HG02642 (cell line): ENCODE measurements around the gene TSEN15.
"Not testable (repeated sequence)": the region's sequence is repeated elsewhere in the genome, so short reads cannot be mapped to it uniquely, and the experiment has no call there.

Experiments
- ATAC-seq: cut with Tn5 transposase; IDR thresholded peaks from one replicate; pipeline ENCODE4 v1.9.1; 2021; ENCODE audit warnings: mild to moderate bottlenecking; ENCODE audit not compliant: unreplicated experiment, poor library complexity

The TSEN15 gene

GRCh38 chr1:184085667-184086066 is 34.1 kb downstream of the TSEN15 start:
- no peak for ATAC-seq

- ATAC-seq = no peak
Measured at GRCh38 chr1:184088037-184088436, 36.5 kb downstream of the TSEN15 start.

DNA sequence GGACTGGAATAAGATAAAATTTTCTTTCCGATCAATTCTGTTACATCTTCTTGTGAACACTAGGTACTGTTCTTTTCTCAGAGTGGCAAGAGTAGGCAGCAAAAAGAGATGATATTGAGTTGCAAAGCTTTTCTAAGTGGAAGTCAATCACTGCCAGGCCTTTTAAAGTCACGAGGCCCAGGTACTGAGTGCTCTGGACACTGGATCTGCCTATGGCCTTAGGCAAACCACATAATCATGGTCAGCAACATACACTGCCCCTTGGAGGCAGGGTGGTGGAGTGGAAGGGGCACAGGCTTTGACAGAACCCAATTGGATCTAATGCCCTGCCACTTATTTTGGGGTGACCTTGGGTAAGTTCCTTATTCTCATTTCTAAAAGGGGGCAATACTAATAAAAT is 41.5 kb downstream of the TSEN15 start:
- ATAC-seq = no peak

- ATAC-seq = no peak
Measured at GRCh38 chr1:184096005-184096404, 44.5 kb downstream of the TSEN15 start.

GRCh38 chr1:184096580-184096979 is 45.0 kb downstream of the TSEN15 start:
- ATAC-seq = not testable (repeated sequence)

GRCh38 chr1:184101141-184101540 is 49.6 kb downstream of the TSEN15 start:
- ATAC-seq = no peak

DNA sequence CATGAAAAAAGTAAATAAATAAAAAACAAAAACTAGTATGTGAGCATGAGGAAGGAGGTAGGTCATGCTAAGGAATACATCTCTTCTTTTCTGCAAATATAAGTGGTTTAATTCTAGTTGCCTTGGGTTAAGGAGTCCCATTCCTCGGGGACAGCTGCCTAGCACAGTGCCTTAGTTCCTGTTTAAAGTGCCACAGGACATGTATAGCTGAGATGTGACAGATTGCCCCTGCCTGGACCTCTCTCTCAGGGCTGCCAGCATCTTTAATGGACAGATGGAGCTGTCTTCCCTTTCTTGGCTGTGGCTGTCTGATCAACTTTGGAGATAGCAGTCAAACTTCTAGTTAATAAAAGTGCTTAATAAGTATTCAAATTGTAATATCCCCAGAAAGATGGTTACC is 50.0 kb downstream of the TSEN15 start:
- no peak for ATAC-seq

DNA sequence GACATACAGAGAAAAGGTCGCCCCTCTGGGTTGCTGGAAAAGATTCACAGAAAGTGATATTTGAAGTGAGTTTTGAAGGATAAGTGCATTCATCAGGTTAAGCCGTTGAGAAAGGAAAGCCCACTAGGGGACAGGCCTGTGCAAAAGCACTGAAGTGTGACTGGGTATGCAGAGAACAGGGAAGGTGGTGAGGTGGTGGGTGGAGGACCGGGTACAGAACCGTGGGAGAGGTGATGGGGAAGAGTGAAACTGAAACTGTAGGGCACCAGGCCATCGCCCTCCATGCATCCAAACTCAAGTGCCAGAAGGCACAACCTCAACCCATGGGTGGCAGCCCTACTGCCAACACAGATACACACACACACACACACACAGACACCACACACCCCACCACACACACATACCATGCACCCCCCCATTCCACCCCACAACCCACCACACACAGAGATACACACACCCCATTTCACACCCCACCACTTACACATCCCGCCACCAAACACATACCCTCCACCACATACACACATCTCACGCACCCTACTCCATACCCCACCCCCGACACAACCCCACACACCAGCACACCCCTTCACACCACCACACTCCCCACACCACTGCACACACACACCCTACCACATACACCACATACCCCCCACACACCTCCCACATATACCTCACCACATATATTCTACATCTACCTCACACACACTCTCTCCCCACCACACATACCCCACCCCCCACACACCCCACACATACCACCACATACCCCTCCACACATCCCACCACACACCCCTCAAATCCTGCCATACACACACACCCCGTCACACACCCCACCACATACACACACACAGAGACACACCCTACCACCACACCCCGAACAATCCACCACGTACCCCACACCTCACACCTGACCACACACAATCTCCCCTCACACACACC is 59.0 kb downstream of the TSEN15 start:
- ATAC-seq = no peak

DNA sequence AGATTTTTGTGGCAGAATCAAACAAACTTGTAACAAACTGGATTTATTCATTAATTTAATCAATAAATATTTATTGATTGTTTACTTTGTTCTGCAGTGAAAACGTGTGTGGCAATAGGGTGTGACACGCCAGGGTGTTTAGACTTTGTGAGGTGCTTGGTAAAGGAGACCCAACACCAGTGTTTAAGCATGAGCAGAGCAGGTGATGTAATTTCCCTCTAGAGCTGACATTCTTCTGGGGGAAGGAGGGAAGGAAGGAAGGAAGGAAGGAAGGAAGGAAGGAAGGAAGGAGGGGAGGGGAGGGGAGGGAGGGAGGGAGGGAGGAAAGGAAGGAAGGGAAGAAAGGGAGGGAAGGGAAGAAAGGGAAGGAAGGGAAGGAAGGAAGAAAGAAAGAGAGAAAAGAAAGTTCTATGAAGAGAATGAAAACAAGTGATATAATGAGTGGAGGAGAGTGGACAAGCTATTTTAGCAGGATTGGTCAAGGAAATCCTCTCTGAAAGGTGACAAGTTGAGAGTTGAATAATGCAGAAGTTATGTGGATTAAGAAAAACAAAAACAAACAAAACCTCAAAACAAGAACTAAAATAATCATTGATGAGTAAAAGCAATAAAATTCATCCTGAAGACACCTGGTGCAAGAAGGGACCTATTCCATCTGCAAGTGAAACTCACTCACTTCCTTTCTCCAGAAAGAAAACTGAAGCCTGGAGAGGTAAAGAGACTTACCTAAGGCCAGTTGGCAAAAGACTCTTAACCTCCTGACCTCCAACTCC is 60.8 kb downstream of the TSEN15 start:
- no peak for ATAC-seq

DNA sequence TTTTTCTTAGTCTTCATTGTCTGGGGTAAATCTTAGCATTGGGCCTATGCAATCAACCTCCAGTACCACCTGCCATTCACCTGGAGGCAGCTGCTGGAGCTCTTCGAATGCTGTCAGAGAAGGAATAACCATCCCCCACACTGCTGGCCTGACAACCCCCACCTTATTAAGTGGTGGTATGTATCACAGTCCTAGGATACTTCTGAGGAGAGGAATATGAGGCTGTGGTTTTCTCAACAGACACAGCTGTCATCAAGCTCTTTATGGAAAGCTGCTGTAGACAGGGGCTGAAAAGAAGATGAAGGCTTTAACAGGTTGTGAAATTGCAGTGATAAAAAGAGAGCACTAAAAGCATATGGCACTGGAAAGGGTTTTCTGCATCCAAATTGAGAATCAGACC is 61.7 kb downstream of the TSEN15 start:
- no peak for ATAC-seq

- no peak for ATAC-seq
Measured at GRCh38 chr1:184114818-184115398, 63.4 kb downstream of the TSEN15 start.

DNA sequence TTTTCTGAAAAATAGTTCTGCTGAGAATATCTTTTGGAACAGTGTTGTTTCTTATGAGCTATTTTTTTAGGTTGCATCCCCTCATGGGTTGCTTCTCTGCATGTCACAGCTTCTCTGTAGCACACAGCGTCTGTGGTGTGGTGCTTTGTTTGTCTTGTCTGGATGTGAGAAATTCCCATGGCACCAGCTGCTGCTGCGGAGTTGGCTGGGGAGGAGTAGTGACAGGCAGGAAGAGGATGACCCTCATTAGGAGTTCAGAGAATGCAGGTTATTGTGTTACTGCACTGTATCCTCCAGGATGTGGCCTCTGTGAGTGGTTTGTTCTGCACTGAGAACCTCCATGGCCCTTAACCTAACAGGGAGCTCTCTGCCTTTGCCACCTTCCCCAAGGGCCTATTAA is 64.8 kb downstream of the TSEN15 start:
- ATAC-seq = no peak

- no peak for ATAC-seq
Measured at GRCh38 chr1:184118046-184118445, 66.5 kb downstream of the TSEN15 start.
